ENCODE measurements around the gene VSIG1. TPM values are rescaled to one million over a fixed set of nuclear protein-coding genes. Genes with fewer than 3 reads are reported as not detected.

The VSIG1 gene
- total and polyA plus RNA-seq, 2 of the 8 experiments (the other 6 are each of a cell fraction or from before 2014, with no cell fraction given), result 2.2 to 2.9 TPM

DNA sequence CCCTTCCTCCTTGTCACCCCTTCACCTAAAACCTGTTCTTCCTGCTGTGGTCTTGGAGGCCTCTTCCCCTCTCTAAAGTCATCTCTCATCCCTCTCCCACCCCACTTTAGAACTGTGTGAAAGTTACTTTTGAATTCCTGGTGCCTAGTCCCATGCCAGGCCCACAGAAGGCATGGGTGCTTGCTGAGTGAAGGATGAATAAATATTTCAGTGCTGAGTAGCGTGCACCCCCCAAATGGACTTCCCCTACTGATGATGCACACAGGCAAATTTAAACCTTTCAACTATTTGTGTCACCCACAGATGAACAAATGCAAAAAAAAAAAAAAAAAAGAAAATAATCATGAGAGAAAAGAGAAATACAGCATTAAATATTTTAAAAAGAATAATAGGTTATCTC lies 26.7 kb downstream of the VSIG1 start:
- FAIRE-seq (no peak), DNase-seq (ENCODE audit: low read depth in 1 of 2, low spot score in 2 of 2) (no peak)
- no peaks in the 10 kb centered on the region for H3K27me3 ChIP-seq (replicated peaks in 1 of 4; ENCODE audit: control insufficient read depth in 3 of 4, extremely low read depth in 1 of 4, insufficient read depth in 3 of 4, low read length in 3 of 4)
- CTCF ChIA-PET (ENCODE audit: partially characterized antibody), result interaction anchor here (1.9 to 2.1 kb wide), 2 partner anchors 19 to 53 kb away, joined by 5 read pairs; partner anchors contain the start of gene PSMD10
- no peaks in the 10 kb centered on the region for H3K23me2 ChIP-seq (ENCODE audit: low read depth, low read length)
- H4K8ac ChIP-seq (ENCODE audit: extremely low read depth, insufficient read depth, low read length), result no peak overlapping the region
- H2BK15ac ChIP-seq (ENCODE audit: low read length), result no peak overlapping the region
- no peak overlapping the region for H4K91ac ChIP-seq (replicated peaks; ENCODE audit: insufficient read length, low read length)
- H3K56ac ChIP-seq (replicated peaks; ENCODE audit: insufficient read length, low read depth, low read length), result no peak overlapping the region
- H3K9me3 ChIP-seq (ENCODE audit: insufficient read depth in 2 of 2, low read depth in 1 of 2, low read length in 1 of 2), result no peaks in the 10 kb centered on the region
- H4K20me1 ChIP-seq (replicated peaks in 1 of 2; ENCODE audit: control insufficient read depth in 1 of 2, insufficient read depth in 2 of 2, low read length in 2 of 2), result no peaks in the 10 kb centered on the region
- no peak overlapping the region for H2BK20ac ChIP-seq (ENCODE audit: low read length)
- no peak overlapping the region for H2BK5ac ChIP-seq (ENCODE audit: low read depth, low read length)
- no peak overlapping the region for H3K18ac ChIP-seq (ENCODE audit: extremely low read depth, low read length)
- POLR2A ChIA-PET (ENCODE audit: partially characterized antibody), result no interaction called here
- H3K14ac ChIP-seq (ENCODE audit: insufficient read length), result no peak overlapping the region
- H2BK12ac ChIP-seq (ENCODE audit: low read depth, low read length), result no peak overlapping the region
- no peak overlapping the region for H2AFZ ChIP-seq (ENCODE audit: low read length)
- H4K5ac ChIP-seq (ENCODE audit: insufficient read length, low read depth, low read length), result no peak overlapping the region
- H3K4me2 ChIP-seq (ENCODE audit: insufficient read depth in 1 of 2, low read depth in 2 of 2, low read length in 2 of 2), result no peak overlapping the region
- no peak overlapping the region for H2AK5ac ChIP-seq (ENCODE audit: low read depth, low read length)
- WGBS, 2 experiments (ENCODE audit: extremely low coverage in 1 of 2, insufficient coverage in 1 of 2, insufficient read length in 1 of 2, insufficient replicate concordance in 2 of 2, low coverage in 1 of 2, low lambda C conversion rate in 2 of 2, missing lambda C conversion rate in 1 of 2), result 83% methylated on average over 1 of the region's 1 CpG; no CpG with 5 or more reads in 1 of the 2 experiments
- H3K4me1 ChIP-seq (replicated peaks in 1 of 4; ENCODE audit: control insufficient read depth in 3 of 4, insufficient read depth in 4 of 4, low read length in 3 of 4), result no peaks in the 10 kb centered on the region
- no peak overlapping the region for H3K4me3 ChIP-seq (ENCODE audit: extremely low read depth in 1 of 4, insufficient read depth in 2 of 4, low read depth in 3 of 4, low read length in 4 of 4)
- H3K79me1 ChIP-seq (ENCODE audit: low read depth, low read length), result no peaks in the 10 kb centered on the region
- H3K27ac ChIP-seq (ENCODE audit: low read depth, low read length), result no peak overlapping the region
- H3K4ac ChIP-seq (replicated peaks; ENCODE audit: insufficient read length, low read depth, low read length), result no peak overlapping the region
- H3K79me2 ChIP-seq (ENCODE audit: control insufficient read depth in 1 of 2, insufficient read depth in 2 of 2, low read length in 2 of 2), result no peaks in the 10 kb centered on the region
- H3K23ac ChIP-seq (ENCODE audit: insufficient read length), result no peak overlapping the region
- no peak overlapping the region for H3K9ac ChIP-seq (replicated peaks in 1 of 4; ENCODE audit: extremely low read depth in 1 of 4, low read depth in 3 of 4, low read length in 3 of 4)
- H2BK120ac ChIP-seq (replicated peaks; ENCODE audit: low read depth, low read length), result no peak overlapping the region
- no peaks in the 10 kb centered on the region for H3K36me3 ChIP-seq (ENCODE audit: control insufficient read depth in 2 of 4, insufficient read depth in 4 of 4, low read length in 3 of 4)
- TF ChIP-seq TAF1 (IDR thresholded peaks at IDR 0.05; ENCODE audit: low read depth, low read length) (no peak), EP300 (IDR thresholded peaks at IDR 0.05; ENCODE audit: borderline replicate concordance in 1 of 2, low read depth in 2 of 2, low read length in 2 of 2) (no peak), HDAC6 (IDR thresholded peaks at IDR 0.05; ENCODE audit: low read depth, low read length) (no peak), TCF12 (IDR thresholded peaks at IDR 0.05; ENCODE audit: low read depth, low read length) (no peak), SP4 (IDR thresholded peaks at IDR 0.05; ENCODE audit: low read length) (no peak), CHD1 (IDR thresholded peaks at IDR 0.05; ENCODE audit: low read depth, low read length) (no peak), CEBPB (IDR thresholded peaks at IDR 0.05; ENCODE audit: low read depth, low read length) (no peak), POU5F1 (IDR thresholded peaks at IDR 0.05; ENCODE audit: low read depth, low read length) (no peak), SP2 (IDR thresholded peaks at IDR 0.05; ENCODE audit: low read length) (no peak), RAD21 (IDR thresholded peaks at IDR 0.05 in 1 of 2, conservative IDR thresholded peaks at IDR 0.05 in 1 of 2; ENCODE audit: low read depth in 2 of 2, low read length in 2 of 2) (no peak), RBBP5 (IDR thresholded peaks at IDR 0.05; ENCODE audit: borderline replicate concordance, low read depth, low read length) (no peak), ASH2L (IDR thresholded peaks at IDR 0.05; ENCODE audit: low read length) (no peak)
- TF ChIP-seq, protein P1, sequence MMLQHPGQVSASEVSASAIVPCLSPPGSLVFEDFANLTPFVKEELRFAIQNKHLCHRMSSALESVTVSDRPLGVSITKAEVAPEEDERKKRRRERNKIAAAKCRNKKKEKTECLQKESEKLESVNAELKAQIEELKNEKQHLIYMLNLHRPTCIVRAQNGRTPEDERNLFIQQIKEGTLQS (IDR thresholded peaks at IDR 0.05; ENCODE audit: insufficient read depth, low read depth, low read length), result no peak
